Left colon (tissue), 2 donors: ENCODE measurements around the gene CENPQ. TPM values are rescaled to one million over a fixed set of nuclear protein-coding genes. Genes with fewer than 3 reads are reported as not detected.

Source experiments
- ATAC-seq: fragments of 200-7000 bp; cut with Tn5 transposase; one replicate; pipeline ENCODE4 v1.9.1; 2020; ENCODE audit warnings: mild to moderate bottlenecking, moderate library complexity
- DNase-seq, 2 donors: peaks; one replicate each; pipeline ENCODE4 v3.0.0-alpha.2; 2020
- intact Hi-C, 2 donors: fragments of 100-400 bp; cut with DNase I in 1 of 2; cut with micrococcal nuclease in 1 of 2; formaldehyde crosslinking; loops; one replicate each; pipeline versions ENCODE4 v1.11.2 to v1.14.0; 2022; cut with DNase I, micrococcal nuclease
- total RNA-seq, 2 donors: library from RNA; stranded (reverse); fragmentation: NEBNext Ultra II Directional; extraction: Animal tissue kit (Norgen Biotek cat#: 25700); gene quantifications; one replicate each; pipeline ENCODE4 v1.2.1, GENCODE V29; 2021
- donor health status: DM: no; HTN: no; CAD: no.
- donor health status: DM: yes; HTN: yes; CAD: no.

Gene CENPQ
- total RNA-seq, 2 donors from 2014 or later, result 2.0 to 2.5 TPM

DNA sequence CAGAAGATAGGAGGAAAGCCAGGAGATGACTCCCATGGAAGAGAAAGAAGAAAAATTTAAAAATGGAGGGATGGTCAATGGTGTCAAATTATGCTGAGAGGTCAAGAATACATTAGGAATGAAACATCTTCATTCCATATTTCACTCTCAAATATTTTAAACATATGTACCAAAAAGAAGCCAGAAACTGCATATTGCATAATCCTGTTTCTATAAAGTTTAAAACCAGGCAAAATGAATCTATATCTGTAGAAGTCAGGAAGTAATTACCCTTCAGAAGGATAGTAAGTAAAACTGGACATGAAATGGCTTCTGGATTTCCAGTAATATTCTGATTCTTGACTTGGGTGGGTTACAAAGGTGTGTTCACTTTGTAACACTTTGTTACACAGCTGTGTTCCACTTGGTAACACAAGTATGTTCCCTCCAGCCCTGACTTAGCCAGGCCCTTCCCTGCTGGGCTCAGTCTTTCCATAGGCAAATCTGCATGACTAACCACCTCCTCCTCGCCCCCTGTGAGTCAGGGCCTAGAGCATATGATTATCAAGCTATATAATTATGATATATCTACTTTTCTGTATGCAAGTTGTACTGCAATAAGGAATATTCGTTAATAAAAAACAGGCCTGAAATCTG, 67.1 kb downstream of the CENPQ start:
- ATAC-seq (no peak), DNase-seq (no peak)
- intact Hi-C loops, result loop anchor here in 1 of 2 donors (5.0 kb wide), 2 partner anchors 77 to 317 kb away; no protein-coding TSS in a partner anchor

DNA sequence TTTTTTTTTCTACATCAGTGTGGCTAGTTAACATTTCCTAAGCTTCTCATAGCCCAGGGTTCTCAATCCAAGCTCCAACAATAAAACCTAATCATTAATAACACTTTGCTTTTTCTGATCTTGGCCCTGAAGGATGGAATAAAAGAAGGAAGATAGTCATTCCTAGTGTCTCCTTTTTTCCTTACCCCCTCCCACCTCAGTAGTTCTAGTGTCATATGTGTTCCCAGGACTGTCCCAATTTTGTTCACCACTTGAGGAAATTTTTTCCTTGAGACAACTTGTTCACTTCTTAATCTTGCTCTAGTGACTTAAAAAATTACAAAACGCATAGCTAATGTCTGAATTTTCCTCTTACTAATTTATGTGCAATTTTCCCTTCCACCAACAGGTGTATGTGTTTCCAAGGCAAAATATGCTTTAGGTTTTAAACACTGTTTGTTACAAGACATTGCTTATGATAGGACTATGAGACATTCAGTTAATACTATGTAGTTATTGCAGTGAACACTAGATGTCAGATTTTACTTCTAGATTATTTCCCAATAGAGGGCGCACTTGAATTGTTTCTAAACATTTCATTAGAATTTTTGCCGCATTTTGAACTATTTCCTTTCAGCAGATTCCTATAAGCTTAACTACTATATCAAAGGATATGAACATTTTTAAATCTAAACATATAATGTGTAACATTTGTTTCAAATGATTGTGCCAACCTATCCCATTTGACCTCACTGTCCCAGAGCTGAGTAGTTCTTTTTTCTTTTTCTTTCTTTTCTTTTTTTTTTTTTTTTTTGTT, 68.8 kb downstream of the CENPQ start:
- intact Hi-C loops, result loop anchor here in 1 of 2 donors (5.0 kb wide), 2 partner anchors 75 to 315 kb away; no protein-coding TSS in a partner anchor
- ATAC-seq (peak; percentile 91), DNase-seq (no peak)

- intact Hi-C loops, result no loop called here
- DNase-seq, result no peak
- ATAC-seq, result no peak
These were observed 72.6 kb downstream of the CENPQ start for GRCh38 chr6:49535795-49536194.

- DNase-seq, result no peak
- intact Hi-C loops, result no loop called here
- no peak for ATAC-seq
These were observed 75.9 kb downstream of the CENPQ start for GRCh38 chr6:49539102-49539501.

DNA sequence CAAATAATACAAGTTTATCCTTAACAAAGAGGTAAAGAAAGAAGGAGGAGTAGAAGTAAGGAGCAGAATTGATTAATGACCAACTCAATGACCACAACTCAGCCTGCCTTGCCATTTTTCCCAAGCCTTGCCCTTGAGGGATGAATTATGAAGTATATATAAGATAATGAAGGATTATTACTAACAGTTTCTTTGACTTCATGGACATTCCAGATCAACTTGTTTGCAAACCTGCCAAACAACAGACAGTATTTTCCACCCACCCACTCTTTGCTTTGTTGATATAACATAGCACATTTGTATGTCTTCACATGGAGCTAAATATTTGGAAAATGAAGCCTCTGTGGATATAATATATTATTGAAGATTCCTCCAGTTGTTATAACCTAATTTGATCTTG, 77.4 kb downstream of the CENPQ start:
- ATAC-seq (no peak), DNase-seq (no peak)
- intact Hi-C loops, result no loop called here

DNA sequence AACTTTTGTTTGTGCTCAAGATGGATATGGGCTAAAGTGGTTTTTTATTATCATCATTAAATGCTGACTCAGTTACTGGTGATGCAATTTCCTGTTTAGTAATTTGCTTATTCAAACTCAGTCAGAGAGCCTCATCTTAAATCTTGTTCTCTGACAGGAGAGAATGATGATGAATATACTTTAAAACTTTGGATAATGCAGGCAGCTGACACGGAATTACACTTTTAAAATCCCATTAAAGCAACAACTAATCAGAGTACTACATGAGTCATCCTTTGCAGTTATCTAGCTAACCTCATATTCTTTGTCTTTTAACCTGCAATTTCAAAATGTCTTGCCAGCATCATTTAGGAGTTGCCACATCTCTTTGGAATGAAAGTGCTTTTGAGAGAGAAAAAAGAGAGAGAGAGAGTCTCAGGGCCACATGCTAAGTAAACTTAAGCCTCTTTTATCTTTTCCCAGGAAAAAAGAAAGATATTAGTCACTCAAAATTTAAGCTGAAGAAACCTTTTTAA, 78.1 kb downstream of the CENPQ start:
- no peak for DNase-seq
- intact Hi-C loops, result no loop called here
- peak; percentile 17 for ATAC-seq

DNA sequence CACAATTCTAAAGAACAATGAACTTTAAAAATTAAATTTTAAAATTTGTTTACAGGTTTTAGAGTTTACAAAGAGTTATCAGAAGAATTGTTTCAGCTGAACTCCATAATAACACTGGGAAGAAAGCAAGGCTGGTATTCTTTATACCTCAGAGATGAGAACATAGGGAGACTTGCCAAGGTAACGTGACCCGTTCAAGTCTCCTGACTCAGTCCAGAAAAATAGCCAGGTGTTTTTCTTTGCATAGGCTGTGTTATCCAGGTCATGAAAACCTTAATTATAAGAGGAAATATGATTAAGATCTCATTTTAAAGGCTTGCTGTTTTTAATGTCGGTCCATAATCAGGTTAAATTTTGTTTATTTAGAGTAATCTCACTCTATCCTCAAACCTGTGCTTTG, 78.8 kb downstream of the CENPQ start:
- intact Hi-C loops, result no loop called here
- DNase-seq, result no peak
- ATAC-seq, result no peak

Other genes starting within 250 kb of the CENPQ start
- gene MMUT, start 117 bp upstream of the CENPQ start, total RNA-seq, result 10 to 100 TPM; 42.3 to 55.0 TPM
- under 1 TPM in 1 of 2 donors, not detected in 1; 0.22 TPM for gene GLYATL3, start 36.6 kb downstream of the CENPQ start, total RNA-seq
- gene C6orf141, start 87.3 kb downstream of the CENPQ start, total RNA-seq, result 10 to 100 TPM in 1 of 2 donors, 1 to 10 TPM in 1; 7.6 to 11.6 TPM
- gene RHAG, start 173.5 kb downstream of the CENPQ start, total RNA-seq, result not detected